ENCODE measurements around the gene P2RY13. TPM values are rescaled to one million over a fixed set of nuclear protein-coding genes. Genes with fewer than 3 reads are reported as not detected.

Gene P2RY13
- total RNA-seq, 1 experiment from 2014 or later: not detected

DNA sequence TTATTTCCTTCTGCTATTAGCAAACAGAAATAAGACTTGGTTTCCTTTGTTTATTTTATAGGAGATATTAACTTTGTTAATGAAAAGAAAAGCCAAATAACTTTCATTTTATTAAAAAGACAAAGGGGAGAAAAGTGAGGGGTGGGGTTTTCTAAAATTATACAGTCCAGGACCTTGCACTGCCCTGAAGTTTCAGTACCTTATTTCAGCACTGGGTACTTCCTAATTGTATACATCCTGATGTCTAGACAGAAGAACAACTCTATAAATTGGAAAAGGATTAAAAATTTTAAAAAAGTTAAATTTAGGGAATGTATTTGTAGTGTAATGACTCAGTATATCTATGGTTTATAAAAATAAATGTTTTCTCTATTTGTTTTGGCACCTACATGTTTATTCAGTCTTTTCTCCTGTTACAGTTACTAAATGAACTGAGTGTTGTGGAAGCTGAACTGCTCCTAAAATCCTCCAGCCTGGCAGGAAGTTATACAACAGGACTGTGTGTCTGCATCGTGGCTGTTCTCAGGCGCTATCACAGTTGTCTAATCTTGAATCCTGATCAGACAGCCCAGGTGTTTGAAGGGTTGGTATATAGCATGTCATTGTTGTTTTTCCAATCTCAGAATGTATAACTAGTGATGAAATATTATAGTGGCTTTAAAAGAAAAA, 27.6 kb upstream of the P2RY13 start:
- H3K4me1 ChIP-seq (ENCODE audit: insufficient read depth, low read length): no peaks in the 10 kb centered on the region

More for the DNA sequence above, 27.6 kb upstream of the P2RY13 start:
- Histone ChIP-seq H3T11ph (ENCODE audit: low read length) (no peak overlapping the region), H3K14ac (ENCODE audit: insufficient read depth, low read length) (no peak overlapping the region), H4K8ac (replicated peaks; ENCODE audit: insufficient read length, low read depth, low read length) (no peak overlapping the region), H3K9me3 (ENCODE audit: control insufficient read depth, low read depth, low read length) (no peaks in the 10 kb centered on the region), H2BK12ac (ENCODE audit: insufficient read length, low read depth, low read length) (no peak overlapping the region), H2BK15ac (ENCODE audit: low read depth, low read length) (no peak overlapping the region), H2BK5ac (ENCODE audit: insufficient read length, low read length) (no peak overlapping the region), H4K91ac (ENCODE audit: insufficient read length, low read depth, low read length) (no peak overlapping the region), H3K9ac (ENCODE audit: extremely low read depth, insufficient read length, low read length) (no peak overlapping the region), H4K20me1 (ENCODE audit: control insufficient read depth, insufficient read depth, insufficient read length) (no peaks in the 10 kb centered on the region), H3K56ac (ENCODE audit: insufficient read length, low read depth, low read length) (no peak overlapping the region), H2BK120ac (ENCODE audit: low read depth, low read length, poor library complexity, severe bottlenecking) (no peak overlapping the region), H3K18ac (ENCODE audit: insufficient read length, low read depth, low read length) (no peak overlapping the region), H2AFZ (ENCODE audit: low read length) (no peak overlapping the region), H4K5ac (ENCODE audit: insufficient read length, low read depth, low read length) (no peak overlapping the region), H2AK5ac (ENCODE audit: insufficient read length, low read length) (no peak overlapping the region), H3K23ac (ENCODE audit: insufficient read length, low read depth, low read length) (no peak overlapping the region), H3K27me3 (ENCODE audit: insufficient read depth, low read length) (no peaks in the 10 kb centered on the region), H3K4me2 (ENCODE audit: insufficient read depth, insufficient read length, low read length) (no peak overlapping the region), H3K79me1 (ENCODE audit: insufficient read depth, low read depth, low read length, poor library complexity, severe bottlenecking) (no peaks in the 10 kb centered on the region), H3K23me2 (ENCODE audit: insufficient read length, low read depth, low read length, poor library complexity, severe bottlenecking) (no peaks in the 10 kb centered on the region), H3K27ac (ENCODE audit: insufficient read length, low read depth, low read length) (no peak overlapping the region), H3K4ac (ENCODE audit: low read depth, low read length) (no peak overlapping the region), H3K79me2 (ENCODE audit: insufficient read depth, low read length) (no peaks in the 10 kb centered on the region), H2BK20ac (ENCODE audit: low read depth, low read length, poor library complexity, severe bottlenecking) (no peak overlapping the region)
- H3K4me1 Mint-ChIP-seq: peaks cover 3 to 5% of the 10 kb centered on the region in 2 experiments; a peak in 3 of 4 replicates
- no peak overlapping the region for H3K4me3 Mint-ChIP-seq
- H3K27ac Mint-ChIP-seq: no peak overlapping the region
- DNase-seq: no peak
- peaks cover 2 to 5% (median 3%) of the 10 kb centered on the region in 3 experiments; a peak in 4 of 7 replicates for H3K36me3 Mint-ChIP-seq (ENCODE audit: insufficient read depth in 1 of 3, low read depth in 3 of 3)
- no CpG with 5 or more reads among the region's 2 CpGs for WGBS (ENCODE audit: extremely low coverage, insufficient read length, low lambda C conversion rate)
- H3K9me3 Mint-ChIP-seq: no peaks in the 10 kb centered on the region; a peak in 1 of 5 replicates
- H3K27me3 Mint-ChIP-seq (ENCODE audit: low read depth): no peaks in the 10 kb centered on the region
- TF ChIP-seq, protein P1, sequence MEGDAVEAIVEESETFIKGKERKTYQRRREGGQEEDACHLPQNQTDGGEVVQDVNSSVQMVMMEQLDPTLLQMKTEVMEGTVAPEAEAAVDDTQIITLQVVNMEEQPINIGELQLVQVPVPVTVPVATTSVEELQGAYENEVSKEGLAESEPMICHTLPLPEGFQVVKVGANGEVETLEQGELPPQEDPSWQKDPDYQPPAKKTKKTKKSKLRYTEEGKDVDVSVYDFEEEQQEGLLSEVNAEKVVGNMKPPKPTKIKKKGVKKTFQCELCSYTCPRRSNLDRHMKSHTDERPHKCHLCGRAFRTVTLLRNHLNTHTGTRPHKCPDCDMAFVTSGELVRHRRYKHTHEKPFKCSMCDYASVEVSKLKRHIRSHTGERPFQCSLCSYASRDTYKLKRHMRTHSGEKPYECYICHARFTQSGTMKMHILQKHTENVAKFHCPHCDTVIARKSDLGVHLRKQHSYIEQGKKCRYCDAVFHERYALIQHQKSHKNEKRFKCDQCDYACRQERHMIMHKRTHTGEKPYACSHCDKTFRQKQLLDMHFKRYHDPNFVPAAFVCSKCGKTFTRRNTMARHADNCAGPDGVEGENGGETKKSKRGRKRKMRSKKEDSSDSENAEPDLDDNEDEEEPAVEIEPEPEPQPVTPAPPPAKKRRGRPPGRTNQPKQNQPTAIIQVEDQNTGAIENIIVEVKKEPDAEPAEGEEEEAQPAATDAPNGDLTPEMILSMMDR (conservative IDR thresholded peaks at IDR 0.05): no peak
